A549 treated with dexamethasone at 1 μM for 4 hours (cell line): ENCODE measurements around the gene RANBP9. TPM values are rescaled to one million over a fixed set of nuclear protein-coding genes. Genes with fewer than 3 reads are reported as not detected.

ENCODE experiments used
- total RNA-seq: library from RNA; stranded (reverse); fragments of 200-300 nt; extraction: Qiagen RNA extraction; gene quantifications from 5 replicates; pipeline ENCODE4 v1.2.3, GENCODE V29; 2022

The RANBP9 gene
- 12.4 to 14.4 TPM (median 13.8 TPM) in 5 replicates for total RNA-seq

GRCh38 chr6:13711733-13712598, at the start of gene RANBP9:
Gene RANBP9 (minus strand): TSS chr6:13711835. CDS start chr6:13711505, 330 bp downstream.

GRCh38 chr6:13614926-13615791, 96.5 kb downstream of the RANBP9 start, which contains the start of gene NOL7:
Gene NOL7 (plus strand): TSS chr6:13615335. CDS start chr6:13615359, 24 bp downstream.

GRCh38 chr6:13574571-13575376, 136.9 kb downstream of the RANBP9 start, which contains the start of gene SIRT5:
Gene SIRT5 (plus strand): TSS chr6:13574601. CDS start chr6:13584111, 9,510 bp downstream.

Other genes with a start within 250 kb of the RANBP9 start
- gene GFOD1, start 224.2 kb downstream of the RANBP9 start, total RNA-seq = 1.4 to 2.0 TPM (median 1.7 TPM) in 5 replicates
- 3.5 to 4.8 TPM (median 3.9 TPM) in 5 replicates for gene SIRT5, start 137.2 kb downstream of the RANBP9 start, total RNA-seq
- 64.5 to 76.9 TPM (median 69.9 TPM) in 5 replicates for gene NOL7, start 96.5 kb downstream of the RANBP9 start, total RNA-seq
- gene MCUR1, start 102.7 kb upstream of the RANBP9 start, total RNA-seq = 12.0 to 18.1 TPM (median 15.6 TPM) in 5 replicates
- gene RNF182, start 213.1 kb upstream of the RANBP9 start, total RNA-seq = 2.9 to 3.6 TPM (median 3.4 TPM) in 5 replicates